ENCODE measurements around the gene ALPP.
"Not testable (repeated sequence)": the region's sequence is repeated elsewhere in the genome, so short reads cannot be mapped to it uniquely, and the experiment has no call there.

Gene ALPP

DNA sequence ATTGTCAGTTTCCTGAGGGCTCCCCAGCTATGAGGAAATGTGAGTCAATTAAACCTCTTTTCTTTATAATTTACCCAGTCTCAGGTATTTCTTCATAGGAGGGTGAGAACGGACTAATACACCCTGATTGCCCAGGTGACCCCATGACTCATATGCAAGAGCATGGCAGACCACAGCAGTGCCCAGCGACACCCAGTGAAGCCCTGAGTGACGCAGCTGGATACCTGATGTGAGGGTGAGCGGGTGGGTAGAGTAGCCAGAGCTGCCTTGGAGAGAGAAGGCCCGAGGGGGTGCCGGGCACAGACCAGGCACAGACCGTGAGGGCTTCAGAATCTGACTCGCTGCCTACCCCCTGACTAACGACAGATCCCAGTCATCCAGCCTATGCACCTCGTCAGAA, 43.5 kb downstream of the ALPP start:
- DNase-seq (ENCODE audit: low spot score) = no peak

DNA sequence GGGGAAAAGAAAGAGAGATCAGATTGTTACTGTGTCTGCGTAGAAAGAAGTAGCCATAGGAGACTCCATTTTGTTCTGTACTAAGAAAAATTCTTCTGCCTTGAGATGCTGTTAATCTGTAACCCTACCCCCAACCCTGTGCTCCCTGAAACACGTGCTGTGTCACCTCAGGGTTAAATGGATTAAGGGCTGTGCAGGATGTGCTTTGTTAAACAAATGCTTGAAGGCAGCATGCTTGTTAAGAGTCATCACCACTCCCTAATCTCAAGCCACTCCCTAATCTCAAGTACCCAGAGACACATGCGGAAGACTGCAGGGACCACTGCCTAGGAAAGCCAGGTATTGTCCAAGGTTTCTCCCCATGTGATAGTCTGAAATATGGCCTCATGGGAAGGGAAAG, 44.4 kb downstream of the ALPP start:
- not testable (repeated sequence) for DNase-seq (ENCODE audit: low spot score)

DNA sequence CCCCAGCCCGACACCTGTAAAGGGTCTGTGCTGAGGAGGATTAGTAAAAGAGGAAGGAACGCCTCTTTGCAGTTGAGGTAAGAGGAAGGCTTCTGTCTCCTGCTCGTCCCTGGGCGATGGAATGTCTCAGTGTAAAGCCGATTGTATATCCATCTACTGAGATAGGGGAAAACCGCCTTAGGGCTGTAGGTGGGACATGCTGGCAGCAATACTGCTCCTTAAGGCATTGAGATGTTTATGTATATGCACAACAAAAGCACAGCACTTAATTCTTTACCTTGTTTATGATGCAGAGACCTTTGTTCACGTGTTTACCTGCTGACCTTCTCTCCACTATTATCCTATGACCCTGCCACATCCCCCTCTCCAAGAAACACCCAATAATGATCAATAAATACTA, 44.9 kb downstream of the ALPP start:
- DNase-seq (ENCODE audit: low spot score) = not testable (repeated sequence)

- DNase-seq (ENCODE audit: low spot score) = no peak
These were observed 53.4 kb downstream of the ALPP start for GRCh38 chr2:232431705-232432590.

Measured in hepatic stellate cell (primary cell).